Prostate gland (tissue), 2 donors: ENCODE data around the gene PCDH1.

ENCODE experiments used
- POLR2A ChIP-seq: fragments of 450-650 bp; IDR thresholded peaks from one replicate; pipeline ENCODE4 v1.6.1; 2016; ENCODE audit warnings: antibody characterized with exemption, mild to moderate bottlenecking
- POLR2AphosphoS5 ChIP-seq: sonication (generic); formaldehyde crosslinking; IDR thresholded peaks from one replicate; pipeline ENCODE4 v1.6.1; 2017; ENCODE audit warnings: antibody characterized with exemption
- TF ChIP-seq, protein P1 (sequence below), 4 experiments: fragments of 200-600 bp in 2 of 4; fragments of 450-650 bp in 2 of 4; sonication (generic) in 2 of 4; IDR thresholded peaks; 1 replicate in 3 of 4; 2 replicates in 1 of 4; pipeline ENCODE4 v1.5.1; 2016 to 2019; ENCODE audit warnings: antibody characterized with exemption in 4 of 4, mild to moderate bottlenecking in 2 of 4, moderate library complexity in 2 of 4

- TF ChIP-seq, protein P1, sequence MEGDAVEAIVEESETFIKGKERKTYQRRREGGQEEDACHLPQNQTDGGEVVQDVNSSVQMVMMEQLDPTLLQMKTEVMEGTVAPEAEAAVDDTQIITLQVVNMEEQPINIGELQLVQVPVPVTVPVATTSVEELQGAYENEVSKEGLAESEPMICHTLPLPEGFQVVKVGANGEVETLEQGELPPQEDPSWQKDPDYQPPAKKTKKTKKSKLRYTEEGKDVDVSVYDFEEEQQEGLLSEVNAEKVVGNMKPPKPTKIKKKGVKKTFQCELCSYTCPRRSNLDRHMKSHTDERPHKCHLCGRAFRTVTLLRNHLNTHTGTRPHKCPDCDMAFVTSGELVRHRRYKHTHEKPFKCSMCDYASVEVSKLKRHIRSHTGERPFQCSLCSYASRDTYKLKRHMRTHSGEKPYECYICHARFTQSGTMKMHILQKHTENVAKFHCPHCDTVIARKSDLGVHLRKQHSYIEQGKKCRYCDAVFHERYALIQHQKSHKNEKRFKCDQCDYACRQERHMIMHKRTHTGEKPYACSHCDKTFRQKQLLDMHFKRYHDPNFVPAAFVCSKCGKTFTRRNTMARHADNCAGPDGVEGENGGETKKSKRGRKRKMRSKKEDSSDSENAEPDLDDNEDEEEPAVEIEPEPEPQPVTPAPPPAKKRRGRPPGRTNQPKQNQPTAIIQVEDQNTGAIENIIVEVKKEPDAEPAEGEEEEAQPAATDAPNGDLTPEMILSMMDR (IDR thresholded peaks at IDR 0.05) = no peak
- no peak for TF ChIP-seq POLR2A
- TF ChIP-seq POLR2AphosphoS5 = no peak
Measured at GRCh38 chr5:141815796-141816180, 62.4 kb downstream of the PCDH1 start.
